SK-N-SH (cell line): ENCODE measurements around the gene PLEKHG5.

ENCODE experiments used
- CTCF ChIP-seq: fragments of 200-600 bp; sonication (generic); IDR thresholded peaks from 2 replicates; pipeline ENCODE4 v1.6.1; 2017; ENCODE audit warnings: antibody characterized with exemption, mild to moderate bottlenecking, moderate library complexity
- EZH2phosphoT487 ChIP-seq: fragments of 200-600 bp; sonication (generic); IDR thresholded peaks from 2 replicates; pipeline ENCODE4 v1.6.1; 2017; ENCODE audit warnings: low read depth, mixed run types, mild to moderate bottlenecking, antibody characterized with exemption, moderate library complexity, borderline replicate concordance
- FOSL2 ChIP-seq: IDR thresholded peaks from 2 replicates; pipeline ENCODE4 v1.4.0; 2012; ENCODE audit warnings: low read depth, mild to moderate bottlenecking, moderate library complexity, borderline replicate concordance
- GABPA ChIP-seq: IDR thresholded peaks from 2 replicates; pipeline ENCODE4 v1.4.0; 2012; ENCODE audit warnings: low read depth, mild to moderate bottlenecking

DNA sequence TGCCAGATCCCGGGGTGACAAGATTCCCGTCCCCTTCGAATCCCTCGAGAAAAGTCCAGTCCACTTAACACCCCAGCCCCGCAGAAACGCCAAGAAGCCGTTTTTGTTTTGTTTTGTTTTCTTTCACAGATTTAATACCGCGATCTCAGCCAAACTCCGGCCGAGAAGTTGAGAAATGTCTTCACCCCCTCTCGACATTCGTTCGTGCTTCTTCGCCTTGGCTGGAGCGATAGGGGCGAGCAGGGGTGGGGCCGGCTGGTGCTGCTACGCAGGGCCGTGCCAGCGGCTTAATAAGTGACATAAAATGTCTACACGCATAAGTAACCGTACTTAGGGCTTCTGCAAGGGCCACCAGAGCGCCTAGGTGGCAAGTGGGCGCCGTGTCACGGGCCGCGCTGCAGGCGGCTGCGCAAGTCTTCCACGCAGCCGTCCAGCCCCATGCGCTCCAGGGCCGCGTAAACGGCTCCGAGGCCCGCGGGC lies 30.4 kb downstream of the PLEKHG5 start:
- TF ChIP-seq FOSL2 = no peak
- no peak for TF ChIP-seq EZH2phosphoT487
- no peak for TF ChIP-seq CTCF
- TF ChIP-seq GABPA = no peak
